GM21619 (cell line): Measurements from ENCODE around the gene TBC1D22A.

Experiments used
- ATAC-seq: cut with Tn5 transposase; IDR thresholded peaks from one replicate; pipeline ENCODE4 v1.9.1; 2021; ENCODE audit not compliant: unreplicated experiment

Gene TBC1D22A

GRCh38 chr22:46980392-46980791, 217.9 kb downstream of the TBC1D22A start:
- ATAC-seq = no peak

- ATAC-seq = no peak
These were observed 220.2 kb downstream of the TBC1D22A start for GRCh38 chr22:46982635-46983034.

GRCh38 chr22:46983046-46983445, 220.6 kb downstream of the TBC1D22A start:
- no peak for ATAC-seq

GRCh38 chr22:46984751-46985506, 222.5 kb downstream of the TBC1D22A start:
- no peak for ATAC-seq

- no peak for ATAC-seq
These were observed 223.0 kb downstream of the TBC1D22A start for GRCh38 chr22:46985507-46985882.

GRCh38 chr22:46986788-46987187, 224.3 kb downstream of the TBC1D22A start:
- ATAC-seq = no peak

GRCh38 chr22:46990937-46991550, 228.6 kb downstream of the TBC1D22A start:
- ATAC-seq = no peak

- no peak for ATAC-seq
These were observed 229.2 kb downstream of the TBC1D22A start for GRCh38 chr22:46991666-46992065.

GRCh38 chr22:46992121-46992731, 229.8 kb downstream of the TBC1D22A start:
- no peak for ATAC-seq

GRCh38 chr22:46993633-46994032, 231.2 kb downstream of the TBC1D22A start:
- no peak for ATAC-seq

GRCh38 chr22:46994265-46994664, 231.8 kb downstream of the TBC1D22A start:
- ATAC-seq = no peak

GRCh38 chr22:46994983-46995382, 232.5 kb downstream of the TBC1D22A start:
- ATAC-seq = no peak

- ATAC-seq = no peak
These were observed 233.3 kb downstream of the TBC1D22A start for GRCh38 chr22:46995501-46996360.

- ATAC-seq = no peak
These were observed 234.3 kb downstream of the TBC1D22A start for GRCh38 chr22:46996595-46997310.

- ATAC-seq = no peak
These were observed 235.0 kb downstream of the TBC1D22A start for GRCh38 chr22:46997311-46997970.

- ATAC-seq = no peak
These were observed 235.9 kb downstream of the TBC1D22A start for GRCh38 chr22:46998331-46998730.

- ATAC-seq = no peak
These were observed 237.8 kb downstream of the TBC1D22A start for GRCh38 chr22:47000256-47000655.

- peak; percentile 42 for ATAC-seq
These were observed 238.4 kb downstream of the TBC1D22A start for GRCh38 chr22:47000888-47001287.

GRCh38 chr22:47001288-47001687, 238.8 kb downstream of the TBC1D22A start:
- ATAC-seq = peak; percentile 72

GRCh38 chr22:47002692-47003091, 240.2 kb downstream of the TBC1D22A start:
- ATAC-seq = no peak
